ENCODE data around the gene FHIT.

FHIT gene

DNA sequence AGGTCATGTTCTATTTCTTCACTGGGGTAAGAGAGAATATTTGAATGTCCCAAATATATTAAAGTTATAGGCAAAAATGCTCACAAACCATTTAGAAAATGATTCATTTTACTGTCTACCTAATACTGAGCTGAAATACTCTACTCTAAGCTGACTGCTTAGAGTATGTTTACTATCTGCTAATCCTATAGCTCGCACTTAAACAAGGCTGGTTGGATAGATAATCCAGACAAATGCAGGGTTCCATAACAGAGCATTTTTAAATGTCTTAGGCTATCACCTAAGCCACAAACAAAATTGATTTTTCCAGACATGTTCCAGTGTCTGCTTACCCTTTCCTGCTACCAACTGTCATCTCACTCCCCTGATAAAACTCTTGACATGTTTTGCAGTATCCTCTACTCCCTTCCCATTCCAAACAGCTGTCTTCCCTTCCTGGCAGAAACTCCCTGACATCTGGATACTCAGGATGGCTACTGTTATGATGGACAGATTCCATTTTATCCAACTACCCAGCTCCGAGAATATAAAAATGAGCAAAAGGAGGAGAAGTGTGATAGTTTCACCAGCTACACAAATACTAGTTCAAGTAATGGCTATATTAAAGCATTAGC lies 1034.7 kb downstream of the FHIT start:
- no peak for DNase-seq (ENCODE audit: low spot score)

DNA sequence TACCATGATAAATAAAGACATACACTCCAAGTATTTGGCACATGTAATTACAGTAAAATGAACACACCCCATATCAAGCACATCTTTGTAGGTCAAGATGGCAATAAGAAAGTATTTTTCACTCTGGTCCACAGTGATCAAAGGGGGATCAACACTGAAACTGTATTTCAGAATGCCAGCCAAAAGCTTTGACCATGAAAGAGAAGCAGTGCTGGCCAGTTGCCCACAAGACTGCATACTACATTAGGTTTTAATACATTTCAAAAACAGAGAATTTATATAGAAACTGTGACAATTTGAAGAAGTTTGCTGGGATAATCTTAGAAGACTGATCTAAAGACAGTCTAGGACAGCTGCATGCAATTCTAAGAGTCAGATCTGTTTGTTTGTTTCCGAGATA lies 1035.3 kb downstream of the FHIT start:
- DNase-seq (ENCODE audit: low spot score) = no peak

DNA sequence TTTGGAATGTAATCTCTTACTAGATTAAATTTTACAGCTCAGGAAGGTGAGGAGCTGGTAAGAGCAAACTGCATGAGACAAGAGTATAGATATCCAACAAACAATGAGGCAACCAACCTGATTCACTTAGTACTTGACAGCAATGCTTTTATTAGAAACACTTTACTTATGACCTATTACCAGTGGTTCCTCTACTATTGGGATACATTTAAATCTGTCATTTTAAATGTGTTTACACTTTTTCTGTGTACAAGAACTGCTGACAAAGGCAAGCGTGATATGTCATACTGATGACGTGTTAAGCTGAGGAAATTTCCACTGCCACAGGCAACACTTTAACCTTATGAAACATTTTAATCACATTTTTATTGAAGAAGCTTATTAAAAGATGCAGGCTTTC lies 1043.3 kb downstream of the FHIT start:
- no peak for DNase-seq (ENCODE audit: low spot score)

DNA sequence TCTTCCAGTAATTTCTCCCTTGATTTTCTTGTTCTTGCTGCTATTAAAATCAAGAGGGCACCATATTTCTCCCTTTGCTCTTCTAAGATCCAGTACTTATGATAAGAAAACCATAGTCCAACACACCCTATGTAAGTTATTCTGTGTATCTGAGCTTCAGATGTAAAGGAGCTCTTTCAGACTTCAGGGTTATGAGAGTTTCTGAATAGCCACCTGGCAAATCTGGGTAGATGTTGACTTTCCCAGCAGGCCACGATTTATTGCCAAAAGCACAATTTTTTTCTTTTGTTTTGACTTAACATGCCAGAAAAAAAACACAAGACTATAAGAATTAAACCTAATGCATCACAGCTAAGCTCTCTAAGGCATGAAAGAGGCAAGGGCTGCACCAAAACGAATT lies 1045.0 kb downstream of the FHIT start:
- DNase-seq (ENCODE audit: low spot score) = no peak

DNA sequence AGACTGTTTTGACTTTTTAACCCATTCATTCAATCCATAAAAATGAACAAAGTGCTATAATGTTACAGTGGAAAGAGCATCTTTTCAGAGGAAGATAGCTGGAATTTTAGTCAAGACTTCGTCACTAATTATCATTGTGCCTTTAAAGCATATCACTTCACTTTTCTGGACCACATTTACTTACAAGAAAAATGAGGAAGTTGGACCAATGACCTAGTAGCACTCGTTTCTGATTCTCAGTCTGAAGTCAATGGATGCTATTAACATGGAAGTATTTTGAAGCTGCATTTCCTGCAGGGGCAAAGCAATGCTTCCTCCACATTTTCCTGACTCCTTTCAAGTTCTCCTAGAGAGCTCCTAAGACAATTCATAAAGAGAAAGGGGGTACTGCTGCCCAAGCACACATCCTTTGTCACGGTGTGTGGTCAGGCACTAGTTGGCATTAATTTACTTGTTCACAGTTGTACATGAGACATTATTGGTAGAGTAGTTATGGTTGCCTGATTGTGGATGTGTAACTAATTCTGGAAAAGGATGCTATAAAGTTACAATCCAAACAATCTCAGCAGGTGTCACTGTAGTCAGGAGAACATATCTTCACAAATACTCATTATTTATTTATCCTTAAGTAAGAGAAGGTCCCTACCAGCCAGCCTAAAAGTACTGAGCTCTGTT lies 1049.1 kb downstream of the FHIT start:
- no peak for DNase-seq (ENCODE audit: low spot score)

DNA sequence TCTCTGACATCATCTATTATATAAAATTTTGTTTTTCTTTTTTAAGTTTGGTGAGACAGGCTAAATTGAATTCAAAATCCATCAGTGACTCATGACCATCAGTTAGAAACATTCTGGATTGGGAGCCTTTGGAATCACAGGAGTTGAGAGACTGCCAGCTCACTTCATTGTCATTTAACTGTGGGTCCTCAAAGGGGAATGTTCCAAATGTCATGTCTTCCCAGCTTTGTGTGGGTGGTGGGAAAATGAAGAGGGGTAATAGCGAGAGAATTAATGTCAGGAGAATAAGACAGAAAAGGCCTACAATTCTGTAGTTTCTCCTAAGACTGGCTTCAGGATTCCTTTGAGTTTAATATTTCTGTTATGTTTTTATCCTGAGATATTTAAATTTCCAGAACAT lies 1051.9 kb downstream of the FHIT start:
- no peak for DNase-seq (ENCODE audit: low spot score)

DNA sequence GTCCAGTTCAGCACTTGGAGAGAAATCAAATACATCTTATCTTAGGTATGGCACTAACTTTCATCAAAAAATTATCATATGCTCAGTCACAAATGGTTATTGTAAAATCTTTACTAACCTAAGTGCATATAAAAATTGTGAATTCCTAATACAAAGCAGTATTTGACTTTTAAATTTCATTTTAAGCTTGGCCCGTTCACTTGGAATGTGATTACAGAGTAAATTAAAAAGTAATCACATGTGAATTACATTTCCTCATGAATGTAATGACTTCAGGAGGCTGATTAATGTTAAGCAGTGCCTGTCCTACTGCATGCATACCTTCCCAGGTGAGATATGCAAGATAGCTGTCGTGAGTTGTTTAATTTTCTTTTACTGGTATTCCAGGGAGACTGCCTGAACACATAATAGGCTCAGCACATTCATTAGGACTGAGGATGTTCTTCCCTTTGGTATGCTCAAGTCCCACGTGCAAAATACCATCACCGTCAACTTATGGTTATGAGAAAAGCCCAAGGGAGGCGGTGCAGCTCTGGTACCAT lies 1053.0 kb downstream of the FHIT start:
- DNase-seq (ENCODE audit: low spot score) = no peak

DNA sequence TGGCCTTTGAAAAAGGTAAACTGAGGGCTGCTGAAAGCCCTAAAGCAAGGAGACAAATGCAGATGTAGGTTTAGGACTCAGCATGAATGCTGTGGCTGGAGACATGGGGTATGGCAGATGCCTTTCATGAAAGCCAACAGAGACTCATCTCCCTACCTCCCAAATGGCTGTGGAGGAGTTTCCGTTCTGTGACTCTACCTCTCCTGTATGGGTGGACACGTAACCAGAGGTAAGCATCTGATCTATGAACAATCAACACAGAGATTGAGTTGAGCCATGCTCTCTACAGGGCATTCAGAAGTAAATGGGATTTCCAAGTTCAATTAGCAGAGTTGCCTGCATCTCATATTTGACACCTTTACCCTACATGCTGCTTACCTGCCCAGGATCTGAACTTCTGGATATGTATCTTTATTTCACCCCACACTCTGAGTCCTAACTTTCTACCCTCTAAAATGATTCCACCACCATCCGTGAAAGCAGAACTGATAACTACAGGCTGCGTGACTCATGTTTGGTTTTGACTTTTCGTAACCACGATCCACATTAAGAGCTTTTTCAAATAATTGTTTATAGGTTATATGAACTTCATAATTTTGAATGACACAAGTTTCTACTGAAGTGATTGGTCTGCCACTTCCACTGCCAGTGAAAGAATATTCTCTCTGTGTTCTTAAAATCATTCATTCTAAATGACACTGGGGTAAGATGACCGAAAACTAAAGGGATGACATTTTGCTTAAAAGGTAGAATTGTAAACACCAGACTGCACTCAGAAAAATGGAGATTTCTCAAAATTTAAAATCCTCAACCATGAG lies 1058.7 kb downstream of the FHIT start:
- peak; percentile 0 for DNase-seq (ENCODE audit: low spot score)

DNA sequence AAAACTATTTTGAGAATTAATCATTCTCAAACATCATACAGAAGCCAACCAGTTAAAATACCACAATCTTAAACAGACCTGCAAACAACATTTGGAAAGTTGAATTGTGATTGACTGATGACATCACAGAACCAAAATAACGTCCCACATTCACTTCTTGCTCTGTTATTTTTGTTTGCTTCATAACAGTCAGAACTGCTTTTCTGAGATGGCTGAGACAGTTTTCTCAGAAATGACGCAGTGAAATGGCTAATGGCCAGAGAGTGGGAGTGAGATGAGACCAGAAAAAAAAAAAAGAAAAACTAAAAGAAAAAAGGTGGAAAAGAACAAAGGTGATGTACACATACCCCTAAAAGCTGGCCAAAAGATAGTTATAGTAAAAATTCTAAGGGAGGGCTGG lies 1061.2 kb downstream of the FHIT start:
- DNase-seq (ENCODE audit: low spot score) = no peak

DNA sequence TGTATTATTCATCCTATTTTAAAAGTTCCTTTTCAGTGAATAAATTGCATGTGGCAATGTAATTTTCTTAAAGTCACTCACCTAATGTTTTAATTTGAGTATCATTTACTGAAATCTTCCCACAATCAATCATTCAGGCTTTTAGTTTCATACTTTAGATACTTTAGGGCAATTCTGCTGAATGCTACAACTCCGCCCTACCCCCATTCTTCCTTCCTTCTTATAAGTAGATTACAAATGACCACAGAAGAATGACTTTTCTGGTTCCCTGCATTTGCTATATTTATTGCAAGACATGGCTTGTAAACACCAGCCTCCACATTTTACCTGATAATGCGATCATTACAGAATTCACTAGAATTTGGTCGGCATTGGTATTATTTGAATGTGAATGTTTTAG lies 1061.9 kb downstream of the FHIT start:
- no peak for DNase-seq (ENCODE audit: low spot score)

DNA sequence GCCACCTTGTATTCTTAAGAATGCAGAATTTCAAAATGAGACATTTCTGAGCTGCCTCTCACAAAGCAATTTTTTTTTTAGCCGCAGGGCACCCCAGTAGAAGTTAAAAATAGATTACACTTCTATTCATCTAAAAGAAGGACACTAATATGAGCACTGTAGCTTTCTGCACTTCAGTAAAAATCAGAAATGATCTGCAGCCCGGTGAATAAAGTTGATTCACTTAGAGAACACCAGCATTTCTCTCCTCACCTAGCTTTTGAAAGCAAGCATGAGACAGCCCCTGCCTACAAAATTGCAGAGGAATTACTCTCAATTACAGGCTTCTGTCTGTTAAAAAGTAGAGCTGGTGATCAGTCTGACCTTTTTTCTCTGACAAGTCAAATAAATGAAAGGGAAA lies 1062.4 kb downstream of the FHIT start:
- DNase-seq (ENCODE audit: low spot score) = no peak

DNA sequence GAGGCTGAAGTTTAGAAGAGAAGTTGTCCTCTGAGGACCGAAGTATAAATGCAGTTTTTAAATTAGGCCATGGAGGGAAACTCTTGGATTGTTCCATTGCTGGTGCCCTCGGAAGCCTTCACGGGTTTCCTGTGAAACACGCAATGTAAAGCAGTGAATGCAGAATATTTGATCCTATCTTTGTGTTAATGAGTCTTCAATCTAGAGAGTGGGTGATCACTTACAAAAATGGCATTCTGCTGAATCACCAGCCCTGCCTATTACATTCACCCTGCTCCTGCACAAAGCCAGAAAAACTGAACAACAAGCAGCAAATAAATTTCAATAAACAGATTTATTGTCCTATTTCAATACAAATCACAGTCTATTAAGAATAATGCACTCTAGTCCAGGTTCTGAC lies 1063.9 kb downstream of the FHIT start:
- no peak for DNase-seq (ENCODE audit: low spot score)

DNA sequence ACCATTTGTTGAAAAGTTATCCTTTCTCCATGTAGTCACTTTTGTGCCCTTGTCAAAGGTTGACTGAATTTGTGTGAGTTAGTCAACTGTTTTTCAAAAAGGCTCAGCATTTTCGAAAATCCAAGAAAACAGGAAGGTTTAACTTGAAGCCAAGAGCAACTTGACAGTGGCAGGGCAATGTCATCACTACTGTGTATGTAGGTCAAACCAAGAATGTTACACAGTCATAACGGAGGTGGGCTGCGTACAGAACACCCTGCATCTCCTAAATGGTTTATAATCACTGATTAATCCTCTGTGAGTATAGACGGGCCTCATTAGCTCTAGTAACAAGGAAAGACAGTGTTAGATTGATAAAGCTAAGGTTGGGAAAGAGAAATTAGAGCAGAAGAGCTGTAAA lies 1064.9 kb downstream of the FHIT start:
- DNase-seq (ENCODE audit: low spot score) = no peak

DNA sequence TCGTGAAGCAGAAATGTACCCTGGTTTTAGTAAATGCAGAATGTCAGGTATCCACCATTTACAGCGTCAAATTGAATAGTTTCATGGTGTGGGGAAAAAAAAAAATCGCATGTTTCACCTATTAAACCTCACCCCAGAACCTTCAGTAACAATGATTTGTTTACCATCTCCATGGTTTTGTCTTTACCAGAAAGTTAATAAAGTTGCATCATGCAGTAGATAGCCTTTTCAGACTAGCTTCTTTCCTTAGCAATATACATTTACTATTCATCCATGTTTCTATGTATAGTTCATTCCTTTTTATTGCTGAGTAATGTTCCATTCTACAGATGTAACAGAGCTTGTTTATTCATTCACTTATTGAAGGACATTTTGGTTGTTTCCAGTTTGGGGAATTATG lies 1066.1 kb downstream of the FHIT start:
- no peak for DNase-seq (ENCODE audit: low spot score)

DNA sequence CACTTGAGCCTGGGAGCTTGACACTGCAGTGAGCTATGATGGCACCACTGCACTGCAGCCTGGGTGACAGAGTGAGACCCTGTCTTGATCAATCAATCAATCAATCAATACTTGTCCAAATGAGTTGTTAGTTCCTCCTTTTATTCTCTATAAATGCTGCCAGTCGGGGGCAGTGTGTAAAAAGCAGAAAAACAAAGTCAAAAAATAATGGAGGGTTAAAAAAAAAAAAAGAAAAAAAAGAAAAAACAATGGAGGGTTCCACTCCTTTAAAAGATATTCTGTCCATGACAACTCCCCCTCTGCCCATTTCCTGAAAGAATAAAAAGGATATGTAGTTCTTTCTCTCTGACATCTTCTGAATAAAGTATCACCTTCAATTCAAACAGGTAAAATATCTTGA lies 1068.6 kb downstream of the FHIT start:
- no peak for DNase-seq (ENCODE audit: low spot score)

DNA sequence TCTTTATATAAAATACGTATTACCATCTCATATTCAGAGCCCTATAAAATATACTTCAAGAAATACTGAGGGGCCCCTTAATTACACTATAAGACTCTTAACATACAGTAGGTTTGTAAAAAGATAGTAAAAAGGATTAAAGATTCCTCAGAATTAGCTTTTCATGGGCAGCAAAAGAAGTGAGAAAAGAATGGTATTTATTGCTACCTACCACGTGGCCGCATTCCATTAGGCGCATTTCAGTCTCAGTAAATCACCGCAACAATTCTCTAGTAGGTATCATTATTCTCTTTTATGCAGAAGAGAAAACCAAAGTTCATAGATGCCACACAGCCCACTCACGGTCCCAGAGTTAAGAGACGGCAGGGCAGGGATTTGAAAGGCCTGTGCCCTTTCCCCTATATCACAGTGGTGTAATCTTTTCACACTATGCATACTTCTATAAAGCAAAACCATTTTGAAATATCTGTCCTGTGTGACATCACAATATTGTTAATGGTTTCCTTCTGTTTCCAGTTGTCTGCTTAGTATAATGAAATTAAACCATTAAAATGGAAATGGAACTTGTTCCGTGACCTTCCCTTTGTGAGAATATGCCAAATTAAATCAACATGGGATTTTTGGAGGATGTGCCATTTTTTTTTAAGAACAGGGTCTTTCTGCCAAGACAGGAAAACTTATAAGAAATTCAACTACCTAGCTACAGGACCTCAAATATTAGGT lies 1072.2 kb downstream of the FHIT start:
- DNase-seq (ENCODE audit: low spot score) = no peak

DNA sequence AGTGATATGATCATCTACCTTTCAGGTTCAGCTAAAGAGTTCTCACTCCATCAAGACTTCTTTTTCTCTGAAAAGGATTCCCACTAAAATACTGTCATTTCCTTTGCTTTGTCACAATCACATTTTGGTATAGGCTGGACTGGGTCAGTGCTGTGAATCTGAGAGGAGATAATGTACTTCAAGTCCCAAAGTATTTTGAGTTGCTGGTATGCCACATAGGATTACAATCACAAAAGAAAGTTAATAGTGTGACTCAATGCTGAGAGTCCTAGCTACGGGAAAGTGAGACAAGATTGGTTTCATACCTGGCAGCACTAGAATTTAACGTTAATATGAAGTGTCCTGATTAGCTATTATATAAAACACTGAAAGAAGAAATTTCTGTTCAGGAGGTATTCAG lies 1073.5 kb downstream of the FHIT start:
- DNase-seq (ENCODE audit: low spot score) = no peak

DNA sequence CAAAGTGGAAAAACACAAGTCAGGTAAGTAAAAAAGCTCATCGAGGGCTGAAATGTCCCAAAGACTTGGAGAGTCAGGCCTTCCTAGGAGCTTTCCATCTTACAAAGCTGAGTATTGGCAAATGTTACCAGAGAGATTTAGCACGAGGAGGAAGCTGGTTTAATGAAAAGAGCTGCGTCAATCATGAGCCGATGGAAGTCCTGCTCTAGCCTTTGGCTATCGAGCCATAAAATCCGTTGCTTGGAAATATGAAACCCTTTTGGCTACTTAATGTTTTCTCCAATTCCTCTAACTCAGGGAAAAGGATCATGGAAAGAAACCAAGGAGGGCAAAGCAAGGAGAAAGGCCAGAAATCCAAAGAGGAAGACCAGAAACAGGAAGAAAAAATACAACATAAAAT lies 1074.6 kb downstream of the FHIT start:
- no peak for DNase-seq (ENCODE audit: low spot score)

DNA sequence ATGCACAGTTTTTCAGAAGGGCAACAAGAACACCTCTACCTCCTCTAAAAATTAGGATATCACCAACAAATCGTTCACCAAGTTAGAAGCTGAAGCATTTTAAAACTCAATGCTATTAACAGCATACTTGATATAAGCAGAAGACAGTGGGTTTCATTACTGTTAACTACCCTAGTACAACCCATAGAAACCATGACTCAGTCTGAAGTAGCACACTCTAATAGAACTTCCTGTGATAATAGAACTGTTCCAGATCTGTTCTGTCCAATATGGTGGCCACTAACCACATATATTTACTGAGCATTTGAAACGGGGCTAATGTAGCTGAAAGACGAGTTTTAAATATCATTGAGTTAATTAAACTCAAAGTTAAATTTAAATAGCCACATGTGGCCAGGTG lies 1075.6 kb downstream of the FHIT start:
- no peak for DNase-seq (ENCODE audit: low spot score)

DNA sequence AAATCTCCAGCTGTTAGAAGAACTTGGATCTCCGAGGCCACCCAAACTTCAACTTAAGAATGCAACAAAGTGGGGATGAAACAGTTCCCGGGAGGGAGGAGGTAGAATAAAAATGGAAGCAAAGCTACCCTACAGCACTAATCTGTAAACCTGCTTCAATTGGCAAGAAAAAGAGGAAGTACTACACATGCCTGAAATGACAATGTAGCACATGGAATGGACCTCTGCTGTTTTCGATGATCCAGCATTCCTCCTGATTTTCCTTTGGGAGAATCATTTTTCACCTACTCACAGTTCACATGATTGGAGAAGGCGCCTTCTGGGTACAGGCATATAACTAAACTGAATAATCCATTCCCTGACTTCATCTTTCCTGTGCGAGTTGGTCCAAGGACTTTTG lies 1081.5 kb downstream of the FHIT start:
- no peak for DNase-seq (ENCODE audit: low spot score)

DNA sequence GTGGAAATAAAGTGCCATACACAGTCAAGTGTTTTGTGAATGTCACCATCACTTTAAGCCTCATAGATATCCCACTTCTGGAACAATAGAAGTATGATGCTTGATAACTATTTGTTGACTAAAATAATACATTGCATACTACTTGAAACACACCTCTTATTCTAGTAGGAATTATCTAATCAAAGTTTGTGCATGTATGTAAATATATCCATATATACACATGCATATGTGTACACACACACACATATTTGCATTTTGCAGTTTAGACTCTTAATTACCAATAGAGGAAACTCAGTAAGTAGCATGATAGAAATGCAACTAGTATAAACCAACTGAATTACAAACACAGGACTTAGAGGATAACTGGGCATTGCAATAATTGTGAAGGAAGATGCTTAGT lies 1084.1 kb downstream of the FHIT start:
- no peak for DNase-seq (ENCODE audit: low spot score)

Data from CD4-positive, alpha-beta T cell treated with Interleukin-2 at 100 ng/mL for 4 hours (primary cell).